NB4 (cell line): ENCODE results near the gene DST.

Source experiments
- POLR2A ChIP-seq: IDR thresholded peaks from 2 replicates; pipeline ENCODE4 v1.6.1; 2011; ENCODE audit warnings: mild to moderate bottlenecking; ENCODE audit not compliant: insufficient read length; ENCODE audit errors: extremely low read depth
- TF ChIP-seq, protein P1 (sequence below): IDR thresholded peaks from one replicate; pipeline ENCODE4 v1.5.1; 2012; ENCODE audit warnings: low read depth, low read length
- TF ChIP-seq, protein P2 (sequence below): IDR thresholded peaks from 2 replicates; pipeline ENCODE4 v1.6.1; 2011; ENCODE audit warnings: low read depth, low read length

DNA sequence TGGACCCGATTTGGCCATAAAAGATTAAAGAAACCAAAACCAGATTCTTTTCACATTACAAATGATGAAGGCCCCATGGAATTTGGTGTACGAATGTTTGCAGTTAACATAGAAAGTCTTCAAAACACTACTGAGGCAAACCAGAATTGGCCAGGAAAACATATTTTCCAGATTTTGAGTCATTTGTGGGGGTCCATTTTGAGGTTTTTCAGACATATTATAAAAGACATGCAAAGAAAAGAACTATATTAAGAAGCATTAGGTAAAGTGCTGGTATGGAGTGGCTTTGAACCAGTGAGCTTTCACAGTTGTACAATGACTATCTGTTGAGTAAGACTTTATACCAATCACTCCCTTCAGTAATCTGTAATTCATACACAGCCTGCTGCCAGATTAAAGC is 226.4 kb downstream of the DST start:
- TF ChIP-seq POLR2A, result no peak
- TF ChIP-seq, protein P1, sequence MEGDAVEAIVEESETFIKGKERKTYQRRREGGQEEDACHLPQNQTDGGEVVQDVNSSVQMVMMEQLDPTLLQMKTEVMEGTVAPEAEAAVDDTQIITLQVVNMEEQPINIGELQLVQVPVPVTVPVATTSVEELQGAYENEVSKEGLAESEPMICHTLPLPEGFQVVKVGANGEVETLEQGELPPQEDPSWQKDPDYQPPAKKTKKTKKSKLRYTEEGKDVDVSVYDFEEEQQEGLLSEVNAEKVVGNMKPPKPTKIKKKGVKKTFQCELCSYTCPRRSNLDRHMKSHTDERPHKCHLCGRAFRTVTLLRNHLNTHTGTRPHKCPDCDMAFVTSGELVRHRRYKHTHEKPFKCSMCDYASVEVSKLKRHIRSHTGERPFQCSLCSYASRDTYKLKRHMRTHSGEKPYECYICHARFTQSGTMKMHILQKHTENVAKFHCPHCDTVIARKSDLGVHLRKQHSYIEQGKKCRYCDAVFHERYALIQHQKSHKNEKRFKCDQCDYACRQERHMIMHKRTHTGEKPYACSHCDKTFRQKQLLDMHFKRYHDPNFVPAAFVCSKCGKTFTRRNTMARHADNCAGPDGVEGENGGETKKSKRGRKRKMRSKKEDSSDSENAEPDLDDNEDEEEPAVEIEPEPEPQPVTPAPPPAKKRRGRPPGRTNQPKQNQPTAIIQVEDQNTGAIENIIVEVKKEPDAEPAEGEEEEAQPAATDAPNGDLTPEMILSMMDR, result no peak
- TF ChIP-seq, protein P2, sequence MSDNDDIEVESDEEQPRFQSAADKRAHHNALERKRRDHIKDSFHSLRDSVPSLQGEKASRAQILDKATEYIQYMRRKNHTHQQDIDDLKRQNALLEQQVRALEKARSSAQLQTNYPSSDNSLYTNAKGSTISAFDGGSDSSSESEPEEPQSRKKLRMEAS, result no peak
